NCI-H2227 (cell line): ENCODE data around the gene ABCC4.
"Not testable (repeated sequence)": the region's sequence is repeated elsewhere in the genome, so short reads cannot be mapped to it uniquely, and the experiment has no call there.

Source experiments
- DNase-seq: peaks from one replicate; lab custom pipeline; 2025; ENCODE audit not compliant: unreplicated experiment; lab: John Stamatoyannopoulos, UW

ABCC4 gene

DNA sequence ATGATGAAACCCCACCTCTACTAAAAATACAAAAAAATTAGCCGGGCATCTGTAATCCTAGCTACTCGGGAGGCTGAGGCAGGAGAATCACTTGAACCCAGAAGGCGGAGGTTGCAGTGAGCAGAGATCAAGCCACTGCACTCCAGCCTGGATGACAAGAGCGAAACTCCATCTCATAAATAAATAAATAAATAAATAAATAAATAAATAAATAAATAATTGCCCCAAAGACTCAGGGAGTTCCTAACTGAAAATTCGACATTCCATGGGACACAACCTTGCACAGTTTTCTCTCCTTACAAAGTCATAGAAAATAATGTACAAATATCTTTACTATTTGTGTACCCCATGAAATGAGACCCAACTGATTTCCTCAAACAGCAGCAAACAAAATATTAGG is 134.2 kb downstream of the ABCC4 start:
- not testable (repeated sequence) for DNase-seq

DNA sequence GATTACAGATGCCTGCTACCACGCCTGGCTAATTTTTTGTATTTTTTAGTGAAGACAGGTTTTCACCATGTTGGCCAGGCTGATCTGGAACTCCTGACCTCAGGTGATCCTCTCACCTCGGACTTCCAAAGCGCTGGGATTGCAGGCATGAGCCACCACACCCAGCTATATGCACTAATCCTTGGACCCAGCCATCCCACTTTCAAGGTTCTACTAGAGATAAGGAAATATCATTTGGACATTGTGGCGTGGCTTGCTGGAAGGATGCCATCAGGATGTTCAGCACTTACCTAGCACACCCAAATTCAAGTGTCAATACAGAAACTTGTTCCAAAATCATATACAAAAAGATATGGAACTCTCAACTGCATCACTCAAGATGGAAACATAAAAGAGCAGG is 136.4 kb downstream of the ABCC4 start:
- no peak for DNase-seq

DNA sequence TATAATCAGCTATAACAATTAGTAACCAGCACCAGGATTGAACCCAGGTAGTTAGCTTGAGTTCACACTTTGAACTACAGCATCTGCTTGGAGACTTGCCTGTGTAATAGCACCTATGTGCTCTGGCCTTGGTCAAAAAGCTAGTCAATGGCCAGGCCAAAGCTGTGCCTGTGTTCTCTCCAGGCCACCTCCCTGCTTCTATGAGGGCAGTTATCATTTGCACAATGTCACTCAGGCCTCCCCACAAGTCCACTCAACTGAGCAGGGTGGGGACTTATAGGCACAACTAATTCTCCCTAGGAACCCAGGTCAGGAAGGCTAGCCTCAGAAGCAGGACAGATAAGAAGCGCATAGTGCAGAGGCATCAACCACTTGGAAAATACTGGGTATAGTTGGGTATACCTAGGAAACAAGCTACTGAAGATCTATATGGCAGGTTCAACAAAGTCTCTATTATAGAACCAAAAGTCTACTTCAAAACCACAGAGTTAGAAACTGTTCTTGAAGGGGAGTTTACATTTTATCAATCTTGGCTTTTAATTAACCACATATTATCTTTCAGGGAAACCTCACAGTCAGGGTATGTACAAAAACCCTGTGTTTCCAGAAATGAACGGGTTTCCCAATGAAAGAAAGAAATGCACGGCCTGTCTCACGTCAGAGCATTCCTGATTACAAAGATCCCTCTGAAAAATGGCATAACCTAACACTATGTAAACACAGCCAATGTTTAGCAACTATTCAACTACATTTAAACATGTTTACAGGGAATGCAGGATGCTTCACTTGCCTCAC is 140.9 kb downstream of the ABCC4 start:
- DNase-seq, result no peak

DNA sequence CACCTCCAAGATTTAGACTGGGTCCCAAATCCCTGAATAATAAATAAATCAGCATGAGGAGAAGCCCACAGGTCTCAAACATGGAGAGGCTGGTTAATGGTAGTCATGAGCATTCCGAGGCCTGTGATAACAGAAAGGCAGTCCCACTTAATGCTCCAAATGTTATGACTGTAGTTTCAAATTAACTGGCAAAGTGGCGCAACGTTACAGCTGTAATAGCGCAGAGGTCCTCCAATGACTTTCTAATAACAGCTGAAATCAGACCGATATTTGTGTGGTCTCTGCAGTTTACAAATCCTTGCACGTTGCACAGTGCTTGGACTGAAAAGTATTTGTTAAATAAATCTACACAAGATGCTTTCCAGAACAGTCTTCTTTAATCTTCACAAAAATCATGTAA is 141.8 kb downstream of the ABCC4 start:
- no peak for DNase-seq

DNA sequence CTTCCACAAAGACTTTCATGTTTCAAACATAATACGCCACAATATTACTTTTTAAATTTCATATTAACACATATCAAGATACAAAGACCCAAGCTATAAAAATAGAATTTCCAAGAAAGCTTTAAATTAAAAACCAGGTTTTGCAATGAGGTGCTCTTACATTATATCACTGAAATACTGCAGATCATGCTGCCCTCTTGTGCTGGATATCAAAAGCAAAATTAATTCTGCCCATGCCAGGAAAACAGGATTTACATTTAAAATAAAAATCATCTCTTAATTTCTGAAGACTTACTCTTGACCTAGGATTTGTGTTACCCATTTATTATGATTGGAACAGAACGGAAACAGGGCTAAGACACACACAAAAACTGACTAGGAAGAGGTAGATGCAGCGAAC is 145.0 kb downstream of the ABCC4 start:
- no peak for DNase-seq

DNA sequence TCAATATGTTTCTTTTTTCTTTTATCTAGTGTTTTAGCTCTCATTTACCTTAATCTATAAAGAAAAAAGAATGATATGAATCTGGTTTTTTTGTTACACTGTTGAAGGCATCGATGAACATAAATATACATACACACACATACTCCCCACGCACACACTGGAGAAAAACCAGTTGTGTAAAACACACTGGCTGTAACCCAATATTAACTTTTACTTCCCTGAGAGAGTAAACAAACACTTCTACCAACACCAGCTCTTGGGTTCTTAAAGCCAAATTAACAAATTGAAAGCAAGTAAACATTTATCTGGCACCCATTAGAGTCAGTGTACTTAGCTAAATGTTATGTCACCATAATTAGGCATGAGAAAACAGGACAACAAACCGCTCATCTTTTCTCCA is 145.7 kb downstream of the ABCC4 start:
- DNase-seq, result no peak

DNA sequence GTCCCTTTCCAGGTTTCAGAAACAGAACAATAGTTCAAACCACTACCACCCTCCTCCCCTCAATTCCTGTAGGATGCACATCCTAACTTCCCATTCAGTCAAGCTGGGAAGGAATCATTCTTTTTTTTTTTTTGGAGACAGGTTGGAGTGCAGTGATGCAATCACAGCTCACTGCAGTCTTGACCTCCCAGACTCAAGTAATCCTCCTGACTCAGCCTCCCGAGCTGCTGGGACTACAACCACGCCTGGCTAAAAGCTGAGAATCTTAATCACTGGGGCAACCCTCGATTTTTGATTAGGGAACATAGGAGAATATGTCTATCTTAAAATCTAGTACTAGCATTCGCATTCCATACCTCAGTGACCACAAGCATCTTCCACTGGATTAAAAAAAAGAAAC is 146.2 kb downstream of the ABCC4 start:
- no peak for DNase-seq

DNA sequence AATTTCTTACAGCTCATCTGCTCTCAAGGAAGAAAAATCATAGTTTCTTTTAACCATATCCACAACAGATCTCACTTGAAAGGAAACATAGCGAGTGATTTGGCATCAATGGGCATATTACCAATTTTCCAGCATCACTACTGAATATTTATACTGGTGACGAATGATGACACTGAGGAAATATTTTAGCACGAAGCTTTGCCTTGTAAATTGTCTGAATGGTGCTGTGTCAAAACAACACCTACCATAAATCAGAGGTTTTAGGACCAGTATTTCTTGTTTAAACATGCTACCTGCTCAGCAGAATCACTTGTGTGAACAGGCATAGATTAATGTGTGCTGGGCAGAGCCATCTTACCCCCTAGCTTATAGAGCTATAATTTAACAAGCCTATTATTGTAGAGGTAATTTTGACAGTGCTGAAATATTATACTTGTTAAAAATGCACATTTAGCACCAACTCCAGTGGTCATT is 146.8 kb downstream of the ABCC4 start:
- peak; percentile 5 for DNase-seq

DNA sequence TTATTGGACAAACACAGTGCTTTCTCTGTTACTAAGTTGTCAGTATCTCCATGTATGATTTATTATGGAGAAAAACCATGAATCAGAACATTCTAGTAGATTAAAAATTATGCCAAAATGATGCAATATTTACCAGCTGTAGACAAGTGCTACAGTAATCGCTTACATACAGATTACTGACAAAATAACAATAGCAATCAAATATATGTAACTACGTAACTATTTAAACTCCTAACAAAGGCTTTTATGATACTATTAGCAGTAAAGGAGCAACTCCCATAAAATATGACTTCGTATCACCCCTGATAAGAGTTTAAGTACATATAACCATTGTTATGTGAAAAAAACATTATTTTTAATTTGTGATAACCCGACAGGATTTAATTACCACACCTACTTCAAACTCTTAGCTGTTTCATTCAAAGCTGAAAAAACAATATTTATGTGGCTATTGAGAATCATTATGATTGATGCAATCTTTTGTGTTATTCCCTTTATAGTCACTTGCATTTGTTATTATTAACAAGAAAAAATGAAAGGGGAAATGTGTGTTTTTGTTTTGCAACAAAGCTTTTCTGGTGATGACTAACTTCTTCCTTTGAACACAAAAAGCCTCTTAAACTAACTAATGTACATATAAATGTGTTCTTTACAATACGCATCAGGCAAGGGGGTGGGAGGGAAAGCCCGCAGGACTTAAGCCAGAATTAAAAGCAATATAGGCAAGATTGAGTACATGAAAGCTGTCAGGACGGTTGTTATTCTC is 147.4 kb downstream of the ABCC4 start:
- DNase-seq, result no peak

DNA sequence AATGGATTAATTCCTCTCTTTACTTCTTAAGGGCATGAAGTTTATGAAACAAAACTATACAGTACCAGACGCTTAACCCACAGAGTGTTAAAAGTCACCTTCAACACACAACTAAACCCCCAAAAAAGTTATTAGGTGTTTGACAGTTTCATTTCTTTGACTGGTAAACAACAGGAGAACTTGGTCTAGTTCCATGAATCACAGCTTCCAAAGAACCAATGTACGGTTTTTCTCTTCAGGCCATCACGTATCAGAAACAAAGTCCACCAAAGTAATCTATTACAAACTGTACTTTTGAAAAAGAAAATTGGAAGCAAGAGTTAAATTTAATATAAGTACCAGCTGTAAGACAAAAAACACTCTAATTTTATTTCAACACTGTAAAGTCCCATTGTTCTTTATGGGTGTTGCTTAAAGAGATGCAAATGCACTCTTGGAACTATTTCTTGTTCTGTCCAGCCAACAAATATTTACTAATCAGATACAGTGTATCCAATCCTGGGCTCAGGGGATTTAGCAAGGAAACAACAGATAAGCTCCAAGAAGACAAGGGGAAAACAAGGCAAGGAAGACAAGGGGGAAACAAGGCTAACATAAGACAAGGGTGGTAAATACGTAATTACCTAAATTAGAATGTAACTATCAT is 149.2 kb downstream of the ABCC4 start:
- no peak for DNase-seq

DNA sequence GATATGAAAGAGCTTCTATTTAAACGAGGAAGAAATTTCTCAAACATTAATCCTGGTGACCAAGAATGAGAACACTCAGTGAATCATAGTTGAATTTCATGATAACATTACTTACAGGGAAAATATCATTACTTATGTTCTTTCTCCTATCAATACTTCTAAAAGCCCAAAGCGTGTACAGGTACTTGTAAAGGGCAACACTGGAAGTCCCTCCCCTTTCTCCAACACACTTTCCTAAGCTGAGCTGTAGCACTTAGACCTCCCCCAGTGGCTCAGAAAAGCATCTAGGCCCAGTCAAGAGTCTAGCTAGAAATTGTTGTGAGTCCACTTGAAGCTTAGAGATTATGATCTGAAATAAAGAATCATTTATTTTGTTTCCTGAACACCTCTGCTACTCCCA is 150.7 kb downstream of the ABCC4 start:
- DNase-seq, result no peak

DNA sequence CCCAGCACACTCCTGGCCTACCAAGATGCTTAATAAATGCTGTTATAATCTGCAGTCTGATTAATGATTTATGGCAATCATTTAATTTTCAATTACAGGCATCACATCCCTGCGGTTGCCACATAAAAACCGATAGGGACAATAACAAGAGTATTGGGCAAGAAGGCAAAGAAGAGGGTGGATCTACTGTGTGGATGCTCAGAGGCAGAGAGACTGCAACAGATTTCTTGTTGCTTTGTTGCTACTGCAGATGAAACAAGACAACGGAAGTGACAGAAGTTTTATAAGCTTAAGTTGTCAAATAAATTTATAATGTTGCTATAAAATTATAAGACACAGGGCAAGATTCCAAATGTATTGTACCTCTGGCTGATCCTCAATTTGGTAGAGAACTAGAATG is 154.8 kb downstream of the ABCC4 start:
- DNase-seq, result no peak

DNA sequence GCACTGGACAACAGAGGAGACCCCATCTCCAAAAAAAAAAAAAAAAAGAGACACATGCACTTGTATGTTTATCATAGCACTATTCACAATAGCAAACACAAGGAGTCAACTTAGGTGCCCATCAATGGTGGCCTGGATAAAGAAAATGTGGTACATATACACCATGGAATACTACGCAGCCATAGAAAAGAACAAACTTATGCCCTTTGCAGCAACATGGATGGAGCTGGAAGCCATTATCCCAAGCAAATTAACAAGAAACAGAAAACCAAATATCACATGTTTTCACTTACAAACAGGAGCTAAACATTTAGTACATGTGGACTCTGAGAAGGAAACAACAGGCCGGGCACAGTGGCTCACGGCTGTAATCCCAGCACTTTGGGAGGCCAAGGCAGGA is 155.7 kb downstream of the ABCC4 start:
- DNase-seq, result no peak

DNA sequence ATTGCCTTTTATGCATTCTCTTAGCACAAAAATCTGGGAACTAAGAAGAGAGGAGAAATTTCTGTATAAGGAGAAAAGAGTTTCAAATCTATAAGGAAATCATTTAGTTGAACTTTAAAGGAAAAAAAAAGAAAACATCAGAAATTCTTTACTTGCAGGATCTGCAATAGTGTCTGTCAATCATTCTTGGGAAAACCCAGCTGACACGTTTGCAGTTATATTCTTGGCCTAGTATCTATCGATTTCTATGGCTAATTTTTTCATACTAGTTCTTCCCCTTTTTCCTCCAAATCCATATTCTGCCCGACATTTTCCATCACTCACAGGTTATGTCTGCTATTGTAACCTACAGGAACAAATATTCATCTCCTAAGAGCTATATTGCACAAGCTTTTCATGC is 160.7 kb downstream of the ABCC4 start:
- DNase-seq, result no peak

DNA sequence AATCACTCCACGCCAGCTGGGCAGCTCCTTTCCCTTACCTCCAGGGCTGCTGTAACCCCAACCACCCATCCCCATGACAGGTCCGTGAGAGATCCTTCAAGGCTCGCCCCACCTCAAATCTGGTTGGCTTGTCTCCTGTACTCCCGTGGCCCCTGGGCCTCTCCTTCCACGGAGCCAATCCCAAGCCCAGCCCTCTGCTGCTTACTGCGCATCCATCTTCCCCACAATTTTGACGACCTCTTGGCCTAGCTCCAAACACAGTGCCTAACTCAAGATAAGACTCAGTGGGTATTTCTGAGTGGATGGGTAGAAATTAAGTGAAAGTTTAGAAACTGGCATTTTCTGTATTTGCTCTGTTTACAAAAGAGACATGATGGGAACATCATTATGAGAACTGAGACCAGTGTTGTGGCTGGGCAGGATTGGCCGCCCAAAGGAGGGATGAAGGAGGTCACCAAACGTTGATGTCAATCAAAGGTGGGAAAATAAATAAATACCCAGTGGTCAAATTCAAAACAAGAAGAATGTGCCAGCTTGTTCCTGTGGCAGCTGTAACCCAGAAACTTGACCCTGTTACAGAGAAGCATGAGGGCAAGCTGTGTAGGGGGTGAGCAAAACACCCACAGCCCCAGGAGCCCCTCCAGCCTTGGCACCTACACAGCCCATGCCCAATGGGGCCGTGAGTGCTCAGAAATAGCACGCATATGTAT is 162.2 kb downstream of the ABCC4 start:
- DNase-seq, result no peak

DNA sequence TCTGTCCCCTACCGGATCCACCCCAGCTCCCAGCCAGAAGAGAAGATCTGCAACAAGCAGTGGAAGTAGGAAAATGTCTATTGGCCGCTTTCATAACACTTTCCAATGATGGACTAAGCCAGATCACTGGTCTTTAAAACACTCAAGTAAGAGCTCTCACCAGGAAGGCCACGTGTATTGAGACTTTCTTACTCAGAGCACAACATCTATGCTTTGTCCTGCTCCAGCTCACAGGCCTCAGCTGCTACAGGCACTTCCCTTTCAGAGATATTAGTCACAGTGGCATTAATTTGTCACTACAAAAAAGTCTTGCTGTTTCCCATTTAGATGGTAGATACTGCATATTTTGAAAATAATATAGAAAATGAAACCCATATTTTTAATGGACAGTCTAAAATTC is 164.2 kb downstream of the ABCC4 start:
- DNase-seq, result no peak

DNA sequence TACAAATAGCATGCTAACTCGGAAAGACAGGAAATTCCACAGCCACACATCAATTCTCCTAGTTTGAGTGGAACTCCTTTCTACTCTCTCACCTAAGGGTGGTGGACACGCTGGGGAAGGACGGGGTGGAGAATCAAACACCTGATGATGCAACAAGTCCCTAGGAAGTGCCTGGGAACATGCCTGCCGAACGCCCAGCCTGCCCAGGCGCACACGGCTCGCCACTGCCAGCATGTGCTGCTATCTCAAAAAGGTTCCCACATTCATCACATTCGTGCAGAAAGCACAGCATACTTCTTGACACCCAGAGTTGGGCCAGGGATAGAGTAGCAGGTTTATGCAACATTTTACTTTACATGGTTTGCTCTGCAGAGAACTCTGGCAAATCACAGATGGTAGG is 164.6 kb downstream of the ABCC4 start:
- no peak for DNase-seq

DNA sequence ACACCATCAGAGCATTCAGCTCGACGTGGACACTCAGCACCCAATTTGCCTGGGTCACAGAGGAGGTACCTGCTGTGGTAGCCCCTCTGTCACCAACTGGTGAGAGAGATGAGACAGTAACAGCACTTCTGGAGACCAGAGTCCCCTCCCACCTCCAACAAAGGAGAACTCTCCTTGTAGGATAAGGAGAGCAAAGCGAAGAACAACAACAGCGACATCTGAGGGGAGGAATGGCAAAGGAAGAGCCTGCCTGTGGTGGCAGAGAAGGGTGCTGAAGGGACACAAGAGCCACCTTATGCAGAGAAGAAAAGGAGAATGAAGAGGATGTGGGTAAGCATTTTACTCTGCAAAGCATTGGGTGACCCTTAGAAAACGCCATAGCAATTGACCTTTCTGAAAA is 167.8 kb downstream of the ABCC4 start:
- no peak for DNase-seq

DNA sequence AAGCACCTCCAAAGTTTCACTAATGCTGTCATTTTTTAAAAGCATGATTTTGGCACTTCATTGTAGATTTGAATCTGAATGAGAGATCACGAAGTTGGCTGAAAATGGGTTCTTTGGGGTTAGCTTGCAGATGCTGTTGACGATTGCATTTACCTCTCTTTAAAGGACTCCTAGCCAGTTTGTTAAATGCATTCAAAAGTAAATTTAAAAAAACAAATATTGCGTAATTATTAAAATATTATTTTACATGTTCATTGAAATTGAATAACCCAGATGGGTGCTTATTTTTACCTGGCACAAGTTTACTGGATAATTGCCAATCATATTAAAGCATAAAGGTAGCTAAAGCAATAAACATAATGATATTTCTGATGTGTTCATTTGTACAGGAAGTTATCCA is 172.2 kb downstream of the ABCC4 start:
- no peak for DNase-seq

DNA sequence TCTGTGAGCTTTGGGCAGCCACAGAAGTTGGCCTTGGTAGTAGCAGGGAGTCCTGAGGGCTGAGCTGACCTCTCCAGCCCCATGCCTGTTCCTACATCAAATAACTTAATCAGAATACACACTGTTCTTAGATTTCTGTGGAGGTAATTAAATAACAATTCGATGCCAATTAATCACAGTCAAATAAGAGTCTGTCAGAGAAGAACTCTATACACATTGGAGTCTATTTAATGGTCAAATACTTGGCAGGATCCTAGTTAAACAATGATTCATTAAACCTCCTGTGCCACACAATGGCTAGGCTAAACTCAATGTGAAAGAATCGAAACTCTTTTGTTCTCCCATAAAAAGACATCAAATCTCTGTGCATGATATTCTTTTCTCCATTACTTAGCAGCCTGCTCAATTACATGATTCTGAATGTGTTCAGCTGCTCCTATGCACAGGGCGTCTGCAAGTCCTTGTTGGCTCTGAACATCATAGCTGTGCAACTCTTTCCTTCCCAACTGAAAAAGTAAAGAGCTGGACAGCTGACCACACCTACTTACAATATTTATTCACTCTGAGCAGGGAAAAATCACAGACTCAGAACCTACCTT is 173.1 kb downstream of the ABCC4 start:
- no peak for DNase-seq

DNA sequence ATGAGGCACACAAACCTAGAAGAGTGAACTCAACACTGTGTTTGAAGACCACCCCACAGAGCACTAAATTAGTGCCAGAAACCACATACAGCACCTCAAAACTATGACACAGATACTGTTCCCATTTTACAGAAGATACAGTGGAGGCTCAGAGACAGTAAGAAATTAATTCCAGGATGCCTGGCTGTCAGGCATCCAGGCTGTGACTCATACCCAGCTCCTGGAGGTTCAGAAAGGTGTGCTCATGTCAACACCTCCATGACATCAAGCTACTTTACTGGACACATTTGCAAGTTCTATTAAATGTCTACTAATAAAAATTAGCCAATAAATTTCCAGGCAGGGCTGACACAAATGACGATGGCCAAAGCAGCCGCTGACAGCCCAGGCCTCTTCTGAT is 176.3 kb downstream of the ABCC4 start:
- DNase-seq, result no peak
